ENCODE measurements around the gene TRIM77.
"Not testable (repeated sequence)": the region's sequence is repeated elsewhere in the genome, so short reads cannot be mapped to it uniquely, and the experiment has no call there.

The TRIM77 gene

GRCh38 chr11:89709999-89710398 is at the start of gene TRIM77:
TSS of gene TRIM77 (plus strand) at chr11:89710299. CDS start at chr11:89710299, 0 bp downstream.
- not testable (repeated sequence) for DNase-seq (ENCODE audit: low read depth in 3 of 3)

GRCh38 chr11:89667001-89667400 is 43.1 kb upstream of the TRIM77 start:
- no peak for DNase-seq (ENCODE audit: low read depth in 3 of 3)

- DNase-seq (ENCODE audit: low read depth in 3 of 3) = not testable (repeated sequence)
Measured at GRCh38 chr11:89668158-89668557, 41.9 kb upstream of the TRIM77 start.

GRCh38 chr11:89669586-89669985 is 40.5 kb upstream of the TRIM77 start:
- not testable (repeated sequence) for DNase-seq (ENCODE audit: low read depth in 3 of 3)

GRCh38 chr11:89669993-89670669 is 40.0 kb upstream of the TRIM77 start:
- DNase-seq (ENCODE audit: low read depth in 3 of 3) = not testable (repeated sequence)

- not testable (repeated sequence) for DNase-seq (ENCODE audit: low read depth in 3 of 3)
Measured at GRCh38 chr11:89672547-89672946, 37.6 kb upstream of the TRIM77 start.

- not testable (repeated sequence) for DNase-seq (ENCODE audit: low read depth in 3 of 3)
Measured at GRCh38 chr11:89673380-89673779, 36.7 kb upstream of the TRIM77 start.

- DNase-seq (ENCODE audit: low read depth in 3 of 3) = not testable (repeated sequence)
Measured at GRCh38 chr11:89675383-89675782, 34.7 kb upstream of the TRIM77 start.

GRCh38 chr11:89675948-89676347 is 34.2 kb upstream of the TRIM77 start:
- not testable (repeated sequence) for DNase-seq (ENCODE audit: low read depth in 3 of 3)

- not testable (repeated sequence) for DNase-seq (ENCODE audit: low read depth in 3 of 3)
Measured at GRCh38 chr11:89707080-89707479, 3.0 kb upstream of the TRIM77 start.

- DNase-seq (ENCODE audit: low read depth in 3 of 3) = not testable (repeated sequence)
Measured at GRCh38 chr11:89724866-89725498, 14.9 kb downstream of the TRIM77 start.

- not testable (repeated sequence) for DNase-seq (ENCODE audit: low read depth in 3 of 3)
Measured at GRCh38 chr11:89730215-89730614, 20.1 kb downstream of the TRIM77 start.

GRCh38 chr11:89736566-89736965 is 26.5 kb downstream of the TRIM77 start:
- no peak for DNase-seq (ENCODE audit: low read depth in 3 of 3)

- no peak for DNase-seq (ENCODE audit: low read depth in 3 of 3)
Measured at GRCh38 chr11:89737116-89737515, 27.0 kb downstream of the TRIM77 start.

GRCh38 chr11:89741406-89741805 is 31.3 kb downstream of the TRIM77 start:
- not testable (repeated sequence) for DNase-seq (ENCODE audit: low read depth in 3 of 3)

GRCh38 chr11:89744158-89744557 is 34.1 kb downstream of the TRIM77 start:
- not testable (repeated sequence) for DNase-seq (ENCODE audit: low read depth in 3 of 3)

- DNase-seq (ENCODE audit: low read depth in 3 of 3) = not testable (repeated sequence)
Measured at GRCh38 chr11:89750822-89751221, 40.7 kb downstream of the TRIM77 start.

All from stimulated activated CD4-positive, alpha-beta T cell treated with anti-CD3 and anti-CD28 coated beads, TNF-alpha, amount 100 ng/mL, for 4 hours (primary cell).